Right atrium auricular region (tissue), 2 donors: ENCODE results near the gene ATP2B2. TPM values are rescaled to one million over a fixed set of nuclear protein-coding genes. Genes with fewer than 3 reads are reported as not detected.

Experiments used
- DNase-seq: peaks from one replicate; pipeline ENCODE4 v3.0.0-alpha.2; 2019; ENCODE audit warnings: low spot score
- H3K27ac ChIP-seq, 2 donors: fragments of 200-600 bp; sonication (generic); 1 replicate in 1 of 2; 2 replicates in 1 of 2; pipeline ENCODE4 v1.5.1; 2016 to 2019
- H3K27me3 ChIP-seq, 2 donors: fragments of 200-600 bp; sonication (generic); one replicate each; pipeline versions ENCODE4 v1.5.1 to v1.6.0; 2017 to 2019
- H3K36me3 ChIP-seq: fragments of 200-600 bp; sonication (generic); one replicate; pipeline ENCODE4 v1.5.1; 2016
- H3K4me1 ChIP-seq, 2 donors: fragments of 200-600 bp; sonication (generic); one replicate each; pipeline versions ENCODE4 v1.5.1 to v1.6.0; 2017 to 2019
- H3K4me3 ChIP-seq, 2 donors: fragments of 200-600 bp; sonication (generic); 1 replicate in 1 of 2; 2 replicates in 1 of 2; pipeline ENCODE4 v1.5.1; 2017 to 2019; ENCODE audit warnings: mild to moderate bottlenecking in 1 of 2, moderate library complexity in 1 of 2
- H3K9me3 ChIP-seq, 2 donors: fragments of 200-600 bp; sonication (generic); one replicate each; pipeline ENCODE4 v1.5.1; 2019
- total RNA-seq, 2 donors: library from RNA; depleted of rRNA; stranded (reverse); fragments of >200 nt; gene quantifications; one replicate each; pipeline ENCODE4 v1.1.0, GENCODE V29; 2016
- TF ChIP-seq, protein P1 (sequence below), 2 donors: fragments of 200-600 bp; sonication (generic); IDR thresholded peaks; one replicate each; pipeline ENCODE4 v1.5.1; 2019; ENCODE audit warnings: antibody characterized with exemption in 2 of 2

ATP2B2 gene
- total RNA-seq, 2 donors from 2014 or later, result 0.12 to 0.15 TPM

DNA sequence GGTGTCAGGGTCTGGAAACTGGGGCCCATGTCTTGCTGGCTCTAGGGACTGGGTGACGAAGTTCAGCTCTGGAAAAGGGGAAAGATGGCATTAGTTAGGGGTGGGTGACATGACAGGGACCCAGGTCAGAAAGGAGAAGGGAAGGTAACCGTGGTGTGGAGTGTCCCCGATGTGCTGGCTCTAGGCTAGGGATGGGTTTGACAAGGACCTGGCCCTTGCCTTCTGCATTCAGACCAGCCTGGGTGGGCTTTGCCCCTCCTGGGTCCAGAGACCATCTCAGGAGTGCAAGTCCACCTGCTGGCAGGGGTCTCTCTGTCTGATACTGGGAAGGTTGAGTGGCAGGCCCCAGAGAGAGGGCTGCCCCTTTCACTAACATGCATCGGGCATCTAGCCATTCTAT lies 28.7 kb upstream of the ATP2B2 start:
- Histone ChIP-seq H3K4me1 (no peaks in the 10 kb centered on the region), H3K4me3 (no peak overlapping the region), H3K9me3 (no peaks in the 10 kb centered on the region), H3K27me3 (no peaks in the 10 kb centered on the region), H3K36me3 (no peaks in the 10 kb centered on the region), H3K27ac (no peak overlapping the region)
- peak; percentile 51 for DNase-seq
- TF ChIP-seq, protein P1, sequence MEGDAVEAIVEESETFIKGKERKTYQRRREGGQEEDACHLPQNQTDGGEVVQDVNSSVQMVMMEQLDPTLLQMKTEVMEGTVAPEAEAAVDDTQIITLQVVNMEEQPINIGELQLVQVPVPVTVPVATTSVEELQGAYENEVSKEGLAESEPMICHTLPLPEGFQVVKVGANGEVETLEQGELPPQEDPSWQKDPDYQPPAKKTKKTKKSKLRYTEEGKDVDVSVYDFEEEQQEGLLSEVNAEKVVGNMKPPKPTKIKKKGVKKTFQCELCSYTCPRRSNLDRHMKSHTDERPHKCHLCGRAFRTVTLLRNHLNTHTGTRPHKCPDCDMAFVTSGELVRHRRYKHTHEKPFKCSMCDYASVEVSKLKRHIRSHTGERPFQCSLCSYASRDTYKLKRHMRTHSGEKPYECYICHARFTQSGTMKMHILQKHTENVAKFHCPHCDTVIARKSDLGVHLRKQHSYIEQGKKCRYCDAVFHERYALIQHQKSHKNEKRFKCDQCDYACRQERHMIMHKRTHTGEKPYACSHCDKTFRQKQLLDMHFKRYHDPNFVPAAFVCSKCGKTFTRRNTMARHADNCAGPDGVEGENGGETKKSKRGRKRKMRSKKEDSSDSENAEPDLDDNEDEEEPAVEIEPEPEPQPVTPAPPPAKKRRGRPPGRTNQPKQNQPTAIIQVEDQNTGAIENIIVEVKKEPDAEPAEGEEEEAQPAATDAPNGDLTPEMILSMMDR (IDR thresholded peaks at IDR 0.05), result no peak

DNA sequence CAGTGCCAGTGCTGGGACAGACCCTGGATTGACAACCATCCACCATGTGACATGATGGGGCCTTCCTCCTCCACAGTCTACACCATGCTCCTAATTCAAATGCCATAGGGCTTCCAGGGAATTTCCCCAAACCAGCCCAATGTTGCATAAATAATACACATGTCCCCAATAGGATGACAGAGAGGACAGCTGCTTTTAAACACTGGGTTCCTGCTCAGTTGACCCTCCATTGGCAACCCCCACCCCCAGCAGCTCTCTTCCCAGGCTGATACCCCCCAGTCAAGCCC lies 28.3 kb upstream of the ATP2B2 start:
- H3K27ac ChIP-seq, result no peak overlapping the region
- H3K9me3 ChIP-seq, result no peaks in the 10 kb centered on the region
- no peaks in the 10 kb centered on the region for H3K4me1 ChIP-seq
- H3K27me3 ChIP-seq, result no peaks in the 10 kb centered on the region
- no peak for DNase-seq
- TF ChIP-seq, protein P1 (IDR thresholded peaks at IDR 0.05), result no peak
- no peaks in the 10 kb centered on the region for H3K36me3 ChIP-seq
- H3K4me3 ChIP-seq, result no peak overlapping the region

DNA sequence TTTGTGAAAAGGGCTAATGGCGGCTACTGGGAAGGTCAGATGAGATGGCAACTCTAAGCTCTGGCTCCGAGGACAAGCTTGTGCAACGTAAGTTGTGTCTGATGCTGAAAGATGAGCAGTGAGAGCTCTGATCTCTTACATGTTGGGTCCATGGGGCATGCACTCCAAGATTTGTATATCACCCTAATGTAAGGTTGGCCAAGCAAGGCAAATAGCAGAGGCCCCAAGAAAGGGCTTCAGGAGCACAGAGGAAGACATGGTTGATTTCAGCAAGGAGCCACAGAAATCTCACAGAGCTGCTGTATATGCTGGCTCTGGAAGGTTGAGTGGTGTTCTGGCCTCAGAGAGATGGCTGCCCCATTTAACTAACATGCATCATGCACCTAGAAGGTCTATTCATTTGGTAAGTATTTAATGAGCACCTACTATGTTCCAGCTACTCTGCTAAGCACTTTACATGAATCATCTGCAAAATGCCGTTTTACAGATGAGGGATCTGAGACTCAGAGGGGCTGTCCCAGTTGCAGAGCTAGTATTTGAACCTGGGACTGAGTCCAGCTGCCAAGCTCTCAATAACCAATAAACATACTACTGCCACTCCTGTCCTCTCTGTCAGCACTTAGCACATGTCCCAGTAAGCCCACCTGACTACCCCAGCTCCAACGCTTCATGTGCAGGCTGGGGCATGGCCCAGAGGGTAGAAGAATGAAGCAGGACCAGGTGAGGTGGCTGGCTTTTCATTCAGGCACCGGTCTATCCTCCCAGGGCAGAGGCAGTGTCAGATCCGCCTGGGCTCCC lies 27.8 kb upstream of the ATP2B2 start:
- no peaks in the 10 kb centered on the region for H3K27me3 ChIP-seq
- H3K9me3 ChIP-seq, result no peaks in the 10 kb centered on the region
- DNase-seq, result peak; percentile 49
- no peak overlapping the region for H3K4me3 ChIP-seq
- no peak overlapping the region for H3K27ac ChIP-seq
- TF ChIP-seq, protein P1 (IDR thresholded peaks at IDR 0.05), result no peak
- no peaks in the 10 kb centered on the region for H3K4me1 ChIP-seq
- H3K36me3 ChIP-seq, result no peaks in the 10 kb centered on the region

DNA sequence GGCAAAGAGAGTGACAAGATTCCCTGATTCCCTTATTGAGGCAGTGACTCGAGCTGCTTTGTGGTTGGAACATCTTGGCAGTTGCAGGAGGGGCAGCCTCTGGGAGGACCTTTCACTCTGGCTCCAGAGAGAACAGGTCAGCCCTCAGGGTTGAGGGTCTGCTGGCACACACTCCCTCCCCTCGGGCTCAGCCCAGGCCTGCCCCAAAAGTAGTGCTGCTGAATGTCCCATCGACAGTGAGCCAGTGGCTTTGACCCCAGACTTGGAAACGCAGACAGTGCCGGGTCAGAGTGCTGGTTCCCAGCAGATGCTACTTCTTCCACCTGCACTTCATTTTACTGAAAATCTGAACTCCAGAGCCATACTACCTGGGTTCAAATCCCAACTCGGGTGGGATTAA lies 25.6 kb upstream of the ATP2B2 start:
- Histone ChIP-seq H3K9me3 (no peaks in the 10 kb centered on the region), H3K4me3 (no peak overlapping the region), H3K36me3 (no peaks in the 10 kb centered on the region), H3K4me1 (no peaks in the 10 kb centered on the region), H3K27me3 (no peaks in the 10 kb centered on the region), H3K27ac (no peak overlapping the region)
- DNase-seq, result no peak
- TF ChIP-seq, protein P1 (IDR thresholded peaks at IDR 0.05), result no peak

DNA sequence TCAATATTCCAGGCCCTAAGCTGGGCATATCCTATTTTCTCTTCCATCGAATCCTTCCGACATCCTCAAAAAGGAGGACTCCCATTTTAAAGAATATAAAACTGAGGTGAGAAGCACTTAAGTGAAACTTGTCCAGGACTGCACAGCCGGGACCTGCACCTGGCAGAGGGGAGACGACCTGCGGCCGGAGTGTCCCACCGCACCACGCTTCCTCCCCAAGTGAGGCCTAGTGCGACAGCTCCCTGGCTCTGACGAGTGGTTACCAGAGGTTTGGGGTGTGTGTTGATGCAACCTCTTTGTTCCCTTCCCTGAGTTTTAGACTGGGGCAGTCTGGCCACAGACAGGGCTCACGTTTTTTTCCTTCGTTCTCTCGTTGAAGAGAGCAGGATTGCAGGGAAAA lies 24.9 kb upstream of the ATP2B2 start:
- H3K27ac ChIP-seq, result no peak overlapping the region
- no peaks in the 10 kb centered on the region for H3K36me3 ChIP-seq
- TF ChIP-seq, protein P1 (IDR thresholded peaks at IDR 0.05), result no peak
- H3K9me3 ChIP-seq, result no peaks in the 10 kb centered on the region
- no peaks in the 10 kb centered on the region for H3K27me3 ChIP-seq
- no peaks in the 10 kb centered on the region for H3K4me1 ChIP-seq
- no peak overlapping the region for H3K4me3 ChIP-seq
- DNase-seq, result no peak

DNA sequence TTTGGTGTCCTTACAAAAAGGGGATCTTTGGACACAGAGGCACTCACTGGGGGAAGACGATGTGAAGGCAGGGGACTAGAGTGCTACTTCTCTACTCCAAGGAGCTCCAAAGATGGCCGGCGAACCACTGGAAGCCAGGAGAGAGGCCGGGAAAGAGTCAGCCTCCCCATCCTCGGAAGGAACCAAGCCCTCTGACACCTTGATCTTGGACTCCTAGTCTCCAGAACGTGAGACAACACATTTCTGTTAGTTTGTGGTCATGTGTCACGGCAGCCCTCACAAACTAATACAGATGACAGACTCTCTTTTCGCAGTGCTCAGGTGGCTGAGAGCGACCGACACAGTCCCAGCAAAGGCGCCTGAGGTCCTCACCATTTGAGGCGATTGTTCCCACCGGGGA lies 24.4 kb upstream of the ATP2B2 start:
- DNase-seq, result peak; percentile 26
- H3K27me3 ChIP-seq, result no peaks in the 10 kb centered on the region
- H3K4me3 ChIP-seq, result no peak overlapping the region
- H3K9me3 ChIP-seq, result no peaks in the 10 kb centered on the region
- TF ChIP-seq, protein P1 (IDR thresholded peaks at IDR 0.05), result no peak
- H3K27ac ChIP-seq, result no peak overlapping the region
- H3K4me1 ChIP-seq, result no peaks in the 10 kb centered on the region
- H3K36me3 ChIP-seq, result no peaks in the 10 kb centered on the region
